ENCODE results near the gene PACS1.

PACS1 gene

GRCh38 chr11:66146940-66147339, 76.9 kb downstream of the PACS1 start:
- peaks cover 10% of the 10 kb centered on the region for H3K4me1 ChIP-seq (ENCODE audit: control insufficient read depth, insufficient read depth, low read length, poor library complexity, severe bottlenecking)
- 95 to 97% methylated on average over 3 of the region's 5 CpGs for WGBS, 2 experiments (ENCODE audit: insufficient coverage in 2 of 2)
- peaks cover 17% of the 10 kb centered on the region for H3K36me3 ChIP-seq (ENCODE audit: control insufficient read depth, insufficient read depth, low read length)
- H3K4me3 ChIP-seq (ENCODE audit: extremely low read depth, insufficient read depth, low read length, poor library complexity, severe bottlenecking) = no peak overlapping the region
- H3K9me3 ChIP-seq (ENCODE audit: control insufficient read depth, low read length) = no peaks in the 10 kb centered on the region
- H3K27ac ChIP-seq (ENCODE audit: low read depth, low read length, severe bottlenecking) = no peak overlapping the region

- H3K9me3 ChIP-seq (ENCODE audit: control insufficient read depth, low read length) = no peaks in the 10 kb centered on the region
- H3K36me3 ChIP-seq (ENCODE audit: control insufficient read depth, insufficient read depth, low read length) = peaks cover 20% of the 10 kb centered on the region
- H3K4me1 ChIP-seq (ENCODE audit: control insufficient read depth, insufficient read depth, low read length, poor library complexity, severe bottlenecking) = peaks cover 3% of the 10 kb centered on the region
- WGBS, 2 experiments (ENCODE audit: insufficient coverage in 2 of 2) = 80 to 100% methylated on average over 1 of the region's 2 CpGs
- H3K27ac ChIP-seq (ENCODE audit: low read depth, low read length, severe bottlenecking) = no peak overlapping the region
- H3K4me3 ChIP-seq (ENCODE audit: extremely low read depth, insufficient read depth, low read length, poor library complexity, severe bottlenecking) = no peak overlapping the region
Measured at GRCh38 chr11:66150140-66150539, 80.1 kb downstream of the PACS1 start.

DNA sequence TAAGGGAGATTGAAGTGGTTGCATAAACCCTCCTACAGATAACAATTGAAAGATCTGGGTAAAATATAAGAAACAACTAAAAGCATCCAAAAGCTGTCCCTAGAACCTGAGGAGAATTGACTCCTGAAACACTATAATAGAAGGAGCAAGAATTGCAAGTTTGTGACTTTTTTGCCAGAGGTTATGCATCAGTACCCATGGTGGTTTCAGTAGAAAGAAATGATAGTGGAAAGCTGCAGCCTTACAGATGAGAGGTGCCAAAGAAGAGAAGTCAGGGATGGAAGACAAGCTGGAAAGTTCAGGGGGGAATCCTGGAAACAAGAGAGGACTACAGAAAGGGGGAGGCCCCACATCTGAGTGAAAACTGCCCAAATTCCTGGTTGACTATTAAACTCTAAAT, 80.7 kb downstream of the PACS1 start:
- H3K4me1 ChIP-seq (ENCODE audit: control insufficient read depth, insufficient read depth, low read length, poor library complexity, severe bottlenecking) = peaks cover 3% of the 10 kb centered on the region
- no peaks in the 10 kb centered on the region for H3K9me3 ChIP-seq (ENCODE audit: control insufficient read depth, low read length)
- no peak overlapping the region for H3K27ac ChIP-seq (ENCODE audit: low read depth, low read length, severe bottlenecking)
- H3K4me3 ChIP-seq (ENCODE audit: extremely low read depth, insufficient read depth, low read length, poor library complexity, severe bottlenecking) = no peak overlapping the region
- peaks cover 15% of the 10 kb centered on the region for H3K36me3 ChIP-seq (ENCODE audit: control insufficient read depth, insufficient read depth, low read length)

- no peaks in the 10 kb centered on the region for H3K9me3 ChIP-seq (ENCODE audit: control insufficient read depth, low read length)
- H3K36me3 ChIP-seq (ENCODE audit: control insufficient read depth, insufficient read depth, low read length) = peaks cover 15% of the 10 kb centered on the region
- H3K27ac ChIP-seq (ENCODE audit: low read depth, low read length, severe bottlenecking) = no peak overlapping the region
- peaks cover 3% of the 10 kb centered on the region for H3K4me1 ChIP-seq (ENCODE audit: control insufficient read depth, insufficient read depth, low read length, poor library complexity, severe bottlenecking)
- 70 to 79% methylated on average over 2 of the region's 4 CpGs for WGBS, 2 experiments (ENCODE audit: insufficient coverage in 2 of 2)
- no peak overlapping the region for H3K4me3 ChIP-seq (ENCODE audit: extremely low read depth, insufficient read depth, low read length, poor library complexity, severe bottlenecking)
Measured at GRCh38 chr11:66151273-66151672, 81.2 kb downstream of the PACS1 start.

DNA sequence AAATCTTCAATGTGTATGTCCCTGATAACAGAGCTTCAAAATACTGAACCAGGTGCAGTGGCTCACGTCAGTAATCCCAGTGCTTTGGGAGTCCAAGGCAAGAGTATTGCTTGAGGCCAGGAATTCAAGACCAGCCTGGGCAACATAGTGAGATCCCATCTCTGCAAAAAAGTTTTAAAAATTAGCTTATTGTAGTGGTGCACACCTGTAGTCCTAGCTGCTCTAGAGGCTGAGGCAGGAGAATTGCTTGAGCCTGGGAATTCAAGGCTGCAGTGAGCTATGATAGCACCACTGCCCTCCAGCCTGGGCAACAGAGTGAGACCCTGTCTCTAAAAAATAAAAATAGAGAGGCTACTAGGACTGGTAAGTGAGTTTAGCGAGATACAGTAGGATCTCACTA, 84.0 kb downstream of the PACS1 start:
- Histone ChIP-seq H3K36me3 (ENCODE audit: control insufficient read depth, insufficient read depth, low read length) (peaks cover 14% of the 10 kb centered on the region), H3K4me1 (ENCODE audit: control insufficient read depth, insufficient read depth, low read length, poor library complexity, severe bottlenecking) (peaks cover 5% of the 10 kb centered on the region), H3K27ac (ENCODE audit: low read depth, low read length, severe bottlenecking) (no peak overlapping the region), H3K9me3 (ENCODE audit: control insufficient read depth, low read length) (no peaks in the 10 kb centered on the region), H3K4me3 (ENCODE audit: extremely low read depth, insufficient read depth, low read length, poor library complexity, severe bottlenecking) (no peak overlapping the region)
- 94 to 100% methylated on average over 1 of the region's 2 CpGs for WGBS, 2 experiments (ENCODE audit: insufficient coverage in 2 of 2)

- Histone ChIP-seq H3K4me1 (ENCODE audit: control insufficient read depth, insufficient read depth, low read length, poor library complexity, severe bottlenecking) (peaks cover 2% of the 10 kb centered on the region), H3K9me3 (ENCODE audit: control insufficient read depth, low read length) (no peaks in the 10 kb centered on the region), H3K4me3 (ENCODE audit: extremely low read depth, insufficient read depth, low read length, poor library complexity, severe bottlenecking) (no peak overlapping the region), H3K27ac (ENCODE audit: low read depth, low read length, severe bottlenecking) (no peak overlapping the region), H3K36me3 (ENCODE audit: control insufficient read depth, insufficient read depth, low read length) (peaks cover 18% of the 10 kb centered on the region)
- 96 to 97% methylated on average over 4 to 7 of the region's 7 CpGs for WGBS, 2 experiments (ENCODE audit: insufficient coverage in 2 of 2)
Measured at GRCh38 chr11:66155387-66156073, 85.5 kb downstream of the PACS1 start.

DNA sequence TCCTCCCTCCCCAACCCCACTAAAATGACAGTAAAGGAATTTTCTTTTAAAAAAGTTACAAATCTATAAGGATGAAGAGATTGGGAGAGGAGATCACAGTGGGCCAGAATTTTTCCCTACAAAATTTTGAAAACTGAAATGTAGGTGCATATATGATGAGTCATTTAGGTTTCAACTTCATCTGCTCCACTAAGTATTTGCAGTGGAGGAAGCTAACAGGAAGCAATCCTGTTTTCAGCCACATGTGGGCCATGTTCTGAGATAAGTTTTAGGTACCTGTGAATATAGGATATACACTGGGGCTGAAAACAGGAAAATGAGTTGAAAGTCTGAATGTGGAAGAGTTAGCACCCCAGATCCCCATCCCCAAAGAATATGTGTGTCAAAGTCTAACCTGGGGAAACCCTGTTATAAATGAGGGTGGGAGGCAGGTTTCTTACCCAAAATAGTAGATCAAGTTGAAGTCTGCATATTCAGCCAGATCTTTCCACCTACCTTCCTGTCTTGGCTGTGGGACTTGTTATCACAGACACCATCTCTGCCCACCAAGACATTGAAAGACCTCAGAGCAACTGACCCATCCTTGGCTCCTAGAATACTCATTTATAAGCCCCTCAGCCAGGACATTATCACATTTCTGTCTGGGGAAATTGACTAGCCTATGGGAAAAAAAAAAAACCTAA, 87.3 kb downstream of the PACS1 start:
- peaks cover 2% of the 10 kb centered on the region for H3K4me1 ChIP-seq (ENCODE audit: control insufficient read depth, insufficient read depth, low read length, poor library complexity, severe bottlenecking)
- no peak overlapping the region for H3K27ac ChIP-seq (ENCODE audit: low read depth, low read length, severe bottlenecking)
- H3K36me3 ChIP-seq (ENCODE audit: control insufficient read depth, insufficient read depth, low read length) = peaks cover 18% of the 10 kb centered on the region
- no peaks in the 10 kb centered on the region for H3K9me3 ChIP-seq (ENCODE audit: control insufficient read depth, low read length)
- no peak overlapping the region for H3K4me3 ChIP-seq (ENCODE audit: extremely low read depth, insufficient read depth, low read length, poor library complexity, severe bottlenecking)

DNA sequence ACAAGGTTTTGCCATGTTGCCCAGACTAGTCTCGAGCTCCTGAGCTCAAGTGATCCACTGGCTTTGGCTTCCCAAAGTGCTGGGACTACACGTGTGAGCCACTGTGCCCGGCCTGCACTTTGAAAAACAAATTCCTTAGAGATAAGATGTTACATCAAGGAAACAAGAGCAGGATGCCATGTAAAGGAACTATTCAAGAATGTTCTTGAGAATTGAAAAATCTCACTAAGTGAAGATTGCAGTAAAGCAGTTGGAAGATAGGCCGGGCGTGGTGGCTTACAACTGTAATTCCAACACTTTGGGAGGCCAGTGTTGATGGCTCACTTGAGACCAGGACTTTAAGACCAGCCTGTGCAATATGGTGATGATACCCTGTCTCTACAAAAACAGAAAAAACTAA, 88.1 kb downstream of the PACS1 start:
- Histone ChIP-seq H3K36me3 (ENCODE audit: control insufficient read depth, insufficient read depth, low read length) (peaks cover 11% of the 10 kb centered on the region), H3K4me3 (ENCODE audit: extremely low read depth, insufficient read depth, low read length, poor library complexity, severe bottlenecking) (no peak overlapping the region), H3K4me1 (ENCODE audit: control insufficient read depth, insufficient read depth, low read length, poor library complexity, severe bottlenecking) (peaks cover 2% of the 10 kb centered on the region), H3K9me3 (ENCODE audit: control insufficient read depth, low read length) (no peaks in the 10 kb centered on the region), H3K27ac (ENCODE audit: low read depth, low read length, severe bottlenecking) (no peak overlapping the region)
- WGBS, 2 experiments (ENCODE audit: insufficient coverage in 2 of 2) = 94 to 95% methylated on average over 4 to 5 of the region's 5 CpGs

DNA sequence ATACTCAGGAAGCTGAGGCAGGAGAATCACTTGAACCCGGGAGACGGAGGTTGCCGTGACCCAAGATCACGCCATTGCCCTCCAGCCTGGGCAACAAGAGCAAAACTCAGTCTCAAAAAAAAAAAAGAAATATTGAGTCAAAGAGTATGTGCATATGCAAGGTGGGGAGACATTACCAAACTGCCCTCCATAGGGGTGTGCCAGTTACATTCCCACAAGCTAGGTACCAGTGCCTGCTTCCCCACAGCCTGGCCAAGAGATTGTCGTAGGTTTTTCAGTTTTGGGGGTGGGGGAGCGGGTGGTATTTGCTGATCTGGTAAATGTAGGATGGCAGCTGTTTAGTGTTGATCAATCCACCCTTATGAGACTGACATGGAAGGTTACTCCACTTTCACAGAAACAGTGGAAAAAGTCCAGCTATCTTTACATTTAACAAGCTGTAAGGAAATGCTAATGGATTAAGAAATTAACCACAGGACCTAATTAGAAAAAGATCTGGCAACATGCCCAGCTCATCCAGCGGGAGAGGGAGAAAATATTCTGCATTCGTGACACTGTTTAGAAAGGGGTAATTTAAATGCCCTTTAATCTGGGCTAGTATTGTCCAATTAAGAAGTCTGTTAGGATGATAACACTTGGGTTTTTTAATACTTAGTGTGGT, 89.4 kb downstream of the PACS1 start:
- WGBS, 2 experiments (ENCODE audit: insufficient coverage in 2 of 2) = 95 to 97% methylated on average over 6 of the region's 8 CpGs

GRCh38 chr11:66160709-66161108, 90.6 kb downstream of the PACS1 start:
- Histone ChIP-seq H3K27ac (ENCODE audit: low read depth, low read length, severe bottlenecking) (no peak overlapping the region), H3K9me3 (ENCODE audit: control insufficient read depth, low read length) (no peaks in the 10 kb centered on the region), H3K4me3 (ENCODE audit: extremely low read depth, insufficient read depth, low read length, poor library complexity, severe bottlenecking) (no peak overlapping the region), H3K4me1 (ENCODE audit: control insufficient read depth, insufficient read depth, low read length, poor library complexity, severe bottlenecking) (peaks cover 5% of the 10 kb centered on the region), H3K36me3 (ENCODE audit: control insufficient read depth, insufficient read depth, low read length) (peaks cover 16% of the 10 kb centered on the region)
- WGBS, 2 experiments (ENCODE audit: insufficient coverage in 2 of 2) = 100% methylated on average over 1 to 4 of the region's 5 CpGs

More for the DNA sequence above, 89.4 kb downstream of the PACS1 start:
- peaks cover 5% of the 10 kb centered on the region for H3K4me1 ChIP-seq (ENCODE audit: control insufficient read depth, insufficient read depth, low read length, poor library complexity, severe bottlenecking)
- H3K9me3 ChIP-seq (ENCODE audit: control insufficient read depth, low read length) = no peaks in the 10 kb centered on the region
- H3K36me3 ChIP-seq (ENCODE audit: control insufficient read depth, insufficient read depth, low read length) = peaks cover 10% of the 10 kb centered on the region
- H3K27ac ChIP-seq (ENCODE audit: low read depth, low read length, severe bottlenecking) = no peak overlapping the region
- H3K4me3 ChIP-seq (ENCODE audit: extremely low read depth, insufficient read depth, low read length, poor library complexity, severe bottlenecking) = no peak overlapping the region

GRCh38 chr11:66168289-66168688, 98.2 kb downstream of the PACS1 start:
- no peak overlapping the region for H3K27ac ChIP-seq (ENCODE audit: low read depth, low read length, severe bottlenecking)
- no peaks in the 10 kb centered on the region for H3K9me3 ChIP-seq (ENCODE audit: control insufficient read depth, low read length)
- H3K4me3 ChIP-seq (ENCODE audit: extremely low read depth, insufficient read depth, low read length, poor library complexity, severe bottlenecking) = no peak overlapping the region
- WGBS, 2 experiments (ENCODE audit: insufficient coverage in 2 of 2) = 95 to 98% methylated on average over 4 to 6 of the region's 7 CpGs
- H3K4me1 ChIP-seq (ENCODE audit: control insufficient read depth, insufficient read depth, low read length, poor library complexity, severe bottlenecking) = peaks cover under 1% of the 10 kb centered on the region
- H3K36me3 ChIP-seq (ENCODE audit: control insufficient read depth, insufficient read depth, low read length) = peaks cover 16% of the 10 kb centered on the region

Data from mesodermal cell (in vitro differentiated cells).